IMR-90 (cell line): Measurements from ENCODE around the gene PLBD2. TPM values are rescaled to one million over a fixed set of nuclear protein-coding genes. Genes with fewer than 3 reads are reported as not detected.
A peak's percentile ranks its signal among the peaks of the same experiment; 100 is the strongest.

Source experiments
- ATAC-seq: fragments of 200-7000 bp; cut with Tn5 transposase; 2 replicates; pipeline ENCODE4 v1.9.1; 2020; ENCODE audit warnings: low read depth, mild to moderate bottlenecking, moderate library complexity
- BruUV-seq: library from RNA; stranded (reverse); fragments of 400-500 nt; replicated peaks from 2 replicates; lab custom pipeline; 2021; lab: Mats Ljungman, UMichigan
- CTCF ChIA-PET: fragments of 300-600 bp; formaldehyde crosslinking; extraction: SDS; loops from one replicate; lab custom pipeline; 2021; ENCODE audit warnings: antibody characterized with exemption; lab: Yijun Ruan, JAX
- POLR2A ChIA-PET: fragments of 300-600 bp; sonication (Branson Sonifier 250); formaldehyde crosslinking; loops from one replicate; lab custom pipeline; 2022; ENCODE audit warnings: antibody characterized with exemption; ENCODE audit not compliant: unreplicated experiment; lab: Charles Lee
- DNase-seq: peaks from one replicate; pipeline ENCODE4 v3.0.0; 2013
- H2AFZ ChIP-seq: replicated peaks from 2 replicates; pipeline ENCODE3; 2013; ENCODE audit warnings: low read length, mild to moderate bottlenecking; ENCODE audit not compliant: poor library complexity
- H2AK5ac ChIP-seq: 2 replicates; pipeline ENCODE4 v1.6.1; 2013; ENCODE audit warnings: low read depth, low read length, inconsistent platforms
- H2AK9ac ChIP-seq: replicated peaks from 2 replicates; pipeline ENCODE3; 2013; ENCODE audit warnings: mild to moderate bottlenecking, low read depth, low read length, moderate library complexity; ENCODE audit not compliant: poor library complexity
- H2BK120ac ChIP-seq: 2 replicates; pipeline ENCODE4 v1.6.1; 2013; ENCODE audit warnings: low read depth, low read length, inconsistent platforms
- H2BK15ac ChIP-seq: 3 replicates; pipeline ENCODE4 v1.6.1; 2013; ENCODE audit warnings: low read depth, low read length, inconsistent platforms
- H2BK20ac ChIP-seq: 2 replicates; pipeline ENCODE4 v1.6.1; 2013; ENCODE audit warnings: low read depth, mild to moderate bottlenecking, inconsistent platforms, low read length, moderate library complexity
- H2BK5ac ChIP-seq: 2 replicates; pipeline ENCODE4 v1.6.1; 2013; ENCODE audit warnings: mild to moderate bottlenecking, low read depth, low read length, inconsistent platforms; ENCODE audit not compliant: poor library complexity, severe bottlenecking
- H3K14ac ChIP-seq: replicated peaks from 2 replicates; pipeline ENCODE4 v1.6.1; 2013; ENCODE audit warnings: low read depth, low read length, inconsistent platforms
- H3K18ac ChIP-seq: 2 replicates; pipeline ENCODE4 v1.6.1; 2013; ENCODE audit warnings: low read depth, low read length, control low read depth
- H3K23ac ChIP-seq: 2 replicates; pipeline ENCODE4 v1.6.1; 2013; ENCODE audit warnings: low read depth, low read length, inconsistent platforms
- H3K27ac ChIP-seq: 2 replicates; pipeline ENCODE4 v1.5.1; 2013; ENCODE audit warnings: mild to moderate bottlenecking, control low read depth, low read length; ENCODE audit not compliant: insufficient read depth
- H3K27me3 ChIP-seq: 2 replicates; pipeline ENCODE4 v1.6.1; 2013; ENCODE audit warnings: low read length; ENCODE audit not compliant: control insufficient read depth, insufficient read depth
- H3K36me3 ChIP-seq: 2 replicates; pipeline ENCODE4 v1.6.1; 2013; ENCODE audit warnings: low read length, mixed read lengths; ENCODE audit not compliant: control insufficient read depth, insufficient read depth
- H3K4ac ChIP-seq: 2 replicates; pipeline ENCODE4 v1.6.1; 2013; ENCODE audit warnings: low read depth, low read length, inconsistent platforms
- H3K4me1 ChIP-seq: 2 replicates; pipeline ENCODE4 v1.6.1; 2013; ENCODE audit warnings: low read length, mixed read lengths; ENCODE audit not compliant: control insufficient read depth, insufficient read depth
- H3K4me2 ChIP-seq: 2 replicates; pipeline ENCODE4 v1.6.1; 2013; ENCODE audit warnings: low read depth, mild to moderate bottlenecking, control low read depth, low read length, moderate library complexity
- H3K4me3 ChIP-seq: 2 replicates; pipeline ENCODE4 v1.5.1; 2013; ENCODE audit warnings: low read depth, mild to moderate bottlenecking, control low read depth, low read length, moderate library complexity; ENCODE audit not compliant: insufficient read depth
- H3K56ac ChIP-seq: 2 replicates; pipeline ENCODE4 v1.6.1; 2013; ENCODE audit warnings: low read length, inconsistent platforms; ENCODE audit not compliant: insufficient read depth; ENCODE audit errors: extremely low read depth
- H3K79me1 ChIP-seq, 2 experiments: 2 replicates each; pipeline ENCODE4 v1.6.1; 2013; ENCODE audit warnings: low read length in 2 of 2, inconsistent platforms in 1 of 2, low read depth in 1 of 2
- H3K9ac ChIP-seq: 2 replicates; pipeline ENCODE4 v1.6.1; 2013; ENCODE audit warnings: low read depth, low read length, control low read depth
- H3K9me1 ChIP-seq: 2 replicates; pipeline ENCODE4 v1.6.1; 2013; ENCODE audit warnings: low read length, inconsistent platforms; ENCODE audit not compliant: insufficient read depth
- H3K9me3 ChIP-seq: 2 replicates; pipeline ENCODE4 v1.6.1; 2013; ENCODE audit warnings: low read length; ENCODE audit not compliant: control insufficient read depth, insufficient read depth
- H4K20me1 ChIP-seq: 2 replicates; pipeline ENCODE4 v1.6.1; 2013; ENCODE audit warnings: low read length, inconsistent platforms; ENCODE audit not compliant: insufficient read depth
- H4K5ac ChIP-seq: 2 replicates; pipeline ENCODE4 v1.6.1; 2013; ENCODE audit warnings: mild to moderate bottlenecking, low read depth, low read length, control low read depth
- H4K8ac ChIP-seq, 2 experiments: 2 replicates each; pipeline ENCODE4 v1.6.1; 2013; ENCODE audit warnings: low read depth in 2 of 2, low read length in 2 of 2, control low read depth in 1 of 2, inconsistent platforms in 1 of 2
- H4K91ac ChIP-seq: 2 replicates; pipeline ENCODE4 v1.6.1; 2013; ENCODE audit warnings: low read depth, low read length, inconsistent platforms; ENCODE audit not compliant: insufficient read depth
- BHLHE40 ChIP-seq: fragments of 150-350 bp; IDR thresholded peaks from 2 replicates; pipeline ENCODE4 v1.6.1; 2016; ENCODE audit warnings: mild to moderate bottlenecking, low read depth, low read length
- CHD1 ChIP-seq: IDR thresholded peaks from 2 replicates; pipeline ENCODE4 v1.6.1; 2012; ENCODE audit warnings: low read depth, low read length, improper control_type of control experiment
- FOS ChIP-seq: fragments of 150-350 bp; IDR thresholded peaks from 2 replicates; pipeline ENCODE4 v1.6.1; 2016; ENCODE audit warnings: low read depth, low read length
- MAFK ChIP-seq: IDR thresholded peaks from 2 replicates; pipeline ENCODE4 v1.6.1; 2012; ENCODE audit warnings: low read depth, low read length, improper control_type of control experiment
- MXI1 ChIP-seq: IDR thresholded peaks from 2 replicates; pipeline ENCODE4 v1.6.1; 2012; ENCODE audit warnings: low read depth, mild to moderate bottlenecking, low read length, moderate library complexity, borderline replicate concordance
- NFE2L2 ChIP-seq: fragments of 150-350 bp; IDR thresholded peaks from 2 replicates; pipeline ENCODE4 v1.6.1; 2016; ENCODE audit warnings: low read depth, mild to moderate bottlenecking, low read length
- POLR2A ChIP-seq: IDR thresholded peaks from 2 replicates; pipeline ENCODE4 v1.6.1; 2012; ENCODE audit warnings: mild to moderate bottlenecking, low read depth, low read length
- RAD21 ChIP-seq: IDR thresholded peaks from 2 replicates; pipeline ENCODE4 v1.6.1; 2012; ENCODE audit warnings: low read length, improper control_type of control experiment
- RCOR1 ChIP-seq: IDR thresholded peaks from 2 replicates; pipeline ENCODE4 v1.6.1; 2012; ENCODE audit warnings: mild to moderate bottlenecking, low read length, improper control_type of control experiment; ENCODE audit not compliant: insufficient replicate concordance
- RFX5 ChIP-seq: IDR thresholded peaks from 2 replicates; pipeline ENCODE4 v1.8.0; 2012; ENCODE audit warnings: low read depth, mild to moderate bottlenecking, low read length, moderate library complexity
- SMC3 ChIP-seq: fragments of 150-350 bp; IDR thresholded peaks from 2 replicates; pipeline ENCODE4 v1.6.1; 2016; ENCODE audit warnings: low read depth, mild to moderate bottlenecking, antibody characterized with exemption, low read length, moderate library complexity
- WGBS, 2 experiments: methylation state at CpG; one replicate each; pipeline versions ENCODE4 v1.1.5 to v1.1.7; 2013; ENCODE audit warnings: missing lambda C conversion rate in 2 of 2; ENCODE audit not compliant: insufficient read length in 1 of 2; ENCODE audit errors: extremely low coverage in 2 of 2; 5-methylcytosine and 5-hydroxymethylcytosine counted together
- dilution Hi-C: fragments of 300-500 bp; cut with HindIII; formaldehyde crosslinking; loops from one replicate; pipeline ENCODE4 v1.14.3; 2018; ENCODE audit warnings: low sequenced_read_pairs; ENCODE audit not compliant: unreplicated experiment
- in situ Hi-C: fragments of 300-500 bp; cut with MboI; formaldehyde crosslinking; loops from 3 replicates; pipeline ENCODE4 v1.14.3; 2019; ENCODE audit warnings: low sequenced_read_pairs, inconsistent platforms, mixed read lengths
- intact Hi-C: fragments of 100-400 bp; cut with micrococcal nuclease; formaldehyde crosslinking; loops from 2 replicates; pipeline ENCODE4 v1.10.0; 2022
- polyA plus RNA-seq, 3 experiments: library from polyadenylated mRNA; depleted of rRNA; stranded (reverse); fragments of >200 nt; gene quantifications; 2 replicates each; pipeline ENCODE4 v1.2.3, GENCODE V29; 2012; ENCODE audit warnings: low replicate concordance in 1 of 3
- total RNA-seq: library from RNA; depleted of rRNA; stranded (reverse); fragments of >200 nt; gene quantifications from 2 replicates; pipeline ENCODE4 v1.2.3, GENCODE V29; 2012
- TF ChIP-seq, protein P1 (sequence below): conservative IDR thresholded peaks from 2 replicates; pipeline ENCODE4 v1.5.1; 2012; ENCODE audit warnings: mild to moderate bottlenecking, low read depth, low read length, improper control_type of control experiment
- TF ChIP-seq, protein P2 (sequence below): fragments of 150-350 bp; IDR thresholded peaks from 2 replicates; pipeline ENCODE4 v1.6.1; 2016; ENCODE audit warnings: low read depth, mild to moderate bottlenecking, low read length, moderate library complexity, borderline replicate concordance
- TF ChIP-seq, protein P3 (sequence below): fragments of 150-350 bp; IDR thresholded peaks from 2 replicates; pipeline ENCODE4 v1.6.1; 2017; ENCODE audit warnings: mild to moderate bottlenecking, antibody characterized with exemption, low read length, low read depth

Gene PLBD2
- total and polyA plus RNA-seq, 2 of the 4 experiments (the other 2 are of a cell fraction) = 7.3 to 44.5 TPM

DNA sequence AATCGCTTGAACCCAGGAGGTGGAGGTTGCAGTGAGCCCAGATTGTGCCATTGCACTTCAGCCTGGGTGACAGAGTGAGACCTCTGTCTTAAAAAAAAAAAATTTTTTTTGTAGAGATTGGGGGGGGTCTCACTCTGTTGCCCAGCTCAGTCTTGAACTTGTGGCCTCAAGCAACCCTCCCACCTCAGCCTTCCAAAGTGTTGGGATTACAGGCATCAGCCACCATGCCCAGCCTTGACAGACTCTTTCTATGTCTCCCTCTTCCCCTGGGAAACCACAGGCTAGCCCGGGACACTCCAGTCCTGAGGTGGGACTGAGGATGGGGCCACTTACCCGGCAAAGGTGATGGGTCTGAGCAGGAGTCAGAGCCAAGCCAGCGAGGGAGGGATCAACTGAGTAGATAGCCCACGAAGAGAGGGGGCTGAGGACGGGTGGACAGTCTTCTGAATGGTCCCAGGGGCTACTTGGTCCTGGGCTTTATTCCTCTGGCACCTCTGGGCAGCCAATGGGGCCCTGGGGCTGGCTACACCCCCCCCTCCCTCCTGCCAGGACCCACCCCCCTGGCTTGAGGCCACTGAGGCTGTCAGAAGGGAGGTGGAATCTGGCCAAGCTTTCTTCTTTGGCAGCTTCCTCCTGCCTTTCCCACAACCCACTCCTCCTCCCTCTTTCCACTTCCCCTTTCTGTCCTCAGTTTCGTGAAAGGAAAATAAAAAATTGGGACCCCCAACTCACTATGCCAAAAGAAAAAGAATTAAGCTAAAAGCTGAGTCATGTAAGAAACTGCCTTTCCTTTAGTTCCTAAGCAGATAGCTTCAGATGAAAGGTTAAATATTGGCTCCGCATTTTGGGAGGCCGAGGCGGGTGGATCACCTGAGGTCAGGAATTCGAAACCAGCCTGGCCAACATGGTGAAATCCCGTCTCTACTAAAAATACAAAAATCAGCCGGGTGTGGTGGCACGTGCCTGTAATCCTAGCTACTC is 45.3 kb downstream of the PLBD2 start, which contains the start of gene SDS:
Gene SDS, minus strand, starts transcription at position 453 of the 981 bp plus-strand sequence. CDS start 4,179 bp downstream, outside the sequence.
- no peak within 1 kb of the TSS for H4K5ac ChIP-seq
- in situ Hi-C loops = no loop called here
- no peak within 1 kb of the TSS for H2BK120ac ChIP-seq
- peak; percentile 24 for DNase-seq
- no peak within 1 kb of the TSS for H3K4ac ChIP-seq
- H3K4me2 ChIP-seq = no peak within 1 kb of the TSS
- H3K27me3 ChIP-seq = peaks cover 2% of the 10 kb centered on the region; the same call in 1 of the 2 replicates
- CTCF ChIA-PET = no interaction called here
- no peak within 1 kb of the TSS for H3K56ac ChIP-seq
- no peak within 1 kb of the TSS for H2BK20ac ChIP-seq
- intact Hi-C loops = no loop called here
- BruUV-seq = no TSS peak
- H2BK15ac ChIP-seq = no peak within 1 kb of the TSS
- no peaks in the 10 kb centered on the region for H4K20me1 ChIP-seq
- no peak within 1 kb of the TSS for H3K23ac ChIP-seq
- H3K27ac ChIP-seq = no peak within 1 kb of the TSS
- dilution Hi-C loops = no loop called here
- no peak within 1 kb of the TSS for H3K14ac ChIP-seq
- no peaks in the 10 kb centered on the region for H3K9me1 ChIP-seq
- no peak within 1 kb of the TSS for H4K91ac ChIP-seq
- no peak within 1 kb of the TSS for H3K9ac ChIP-seq
- H2BK5ac ChIP-seq = no peak within 1 kb of the TSS
- POLR2A ChIA-PET = no interaction called here
- no peak within 1 kb of the TSS for H2AK5ac ChIP-seq
- no peaks in the 10 kb centered on the region for H3K9me3 ChIP-seq
- H2AK9ac ChIP-seq = no peak within 1 kb of the TSS
- H3K4me3 ChIP-seq = no peak within 1 kb of the TSS
- H3K18ac ChIP-seq = no peak within 1 kb of the TSS
- H3K36me3 ChIP-seq = no peaks in the 10 kb centered on the region
- H4K8ac ChIP-seq = no peak within 1 kb of the TSS
- 70% methylated on average over 2 of the region's 14 CpGs; no CpG with 5 or more reads in 1 of the 2 experiments for WGBS, 2 experiments
- no peaks in the 10 kb centered on the region for H3K79me1 ChIP-seq
- H2AFZ ChIP-seq = no peak within 1 kb of the TSS
- H3K4me1 ChIP-seq = no peaks in the 10 kb centered on the region
- ATAC-seq = peak; percentile 53
- TF ChIP-seq RCOR1 = no peak
- TF ChIP-seq SMC3 = no peak
- no peak for TF ChIP-seq BHLHE40
- no peak for TF ChIP-seq CHD1
- TF ChIP-seq, protein P1, sequence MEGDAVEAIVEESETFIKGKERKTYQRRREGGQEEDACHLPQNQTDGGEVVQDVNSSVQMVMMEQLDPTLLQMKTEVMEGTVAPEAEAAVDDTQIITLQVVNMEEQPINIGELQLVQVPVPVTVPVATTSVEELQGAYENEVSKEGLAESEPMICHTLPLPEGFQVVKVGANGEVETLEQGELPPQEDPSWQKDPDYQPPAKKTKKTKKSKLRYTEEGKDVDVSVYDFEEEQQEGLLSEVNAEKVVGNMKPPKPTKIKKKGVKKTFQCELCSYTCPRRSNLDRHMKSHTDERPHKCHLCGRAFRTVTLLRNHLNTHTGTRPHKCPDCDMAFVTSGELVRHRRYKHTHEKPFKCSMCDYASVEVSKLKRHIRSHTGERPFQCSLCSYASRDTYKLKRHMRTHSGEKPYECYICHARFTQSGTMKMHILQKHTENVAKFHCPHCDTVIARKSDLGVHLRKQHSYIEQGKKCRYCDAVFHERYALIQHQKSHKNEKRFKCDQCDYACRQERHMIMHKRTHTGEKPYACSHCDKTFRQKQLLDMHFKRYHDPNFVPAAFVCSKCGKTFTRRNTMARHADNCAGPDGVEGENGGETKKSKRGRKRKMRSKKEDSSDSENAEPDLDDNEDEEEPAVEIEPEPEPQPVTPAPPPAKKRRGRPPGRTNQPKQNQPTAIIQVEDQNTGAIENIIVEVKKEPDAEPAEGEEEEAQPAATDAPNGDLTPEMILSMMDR = no peak
- no peak for TF ChIP-seq RFX5
- no peak for TF ChIP-seq FOS
- TF ChIP-seq NFE2L2 = no peak
- TF ChIP-seq, protein P2, sequence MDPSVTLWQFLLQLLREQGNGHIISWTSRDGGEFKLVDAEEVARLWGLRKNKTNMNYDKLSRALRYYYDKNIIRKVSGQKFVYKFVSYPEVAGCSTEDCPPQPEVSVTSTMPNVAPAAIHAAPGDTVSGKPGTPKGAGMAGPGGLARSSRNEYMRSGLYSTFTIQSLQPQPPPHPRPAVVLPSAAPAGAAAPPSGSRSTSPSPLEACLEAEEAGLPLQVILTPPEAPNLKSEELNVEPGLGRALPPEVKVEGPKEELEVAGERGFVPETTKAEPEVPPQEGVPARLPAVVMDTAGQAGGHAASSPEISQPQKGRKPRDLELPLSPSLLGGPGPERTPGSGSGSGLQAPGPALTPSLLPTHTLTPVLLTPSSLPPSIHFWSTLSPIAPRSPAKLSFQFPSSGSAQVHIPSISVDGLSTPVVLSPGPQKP = no peak
- no peak for TF ChIP-seq POLR2A
- TF ChIP-seq, protein P3, sequence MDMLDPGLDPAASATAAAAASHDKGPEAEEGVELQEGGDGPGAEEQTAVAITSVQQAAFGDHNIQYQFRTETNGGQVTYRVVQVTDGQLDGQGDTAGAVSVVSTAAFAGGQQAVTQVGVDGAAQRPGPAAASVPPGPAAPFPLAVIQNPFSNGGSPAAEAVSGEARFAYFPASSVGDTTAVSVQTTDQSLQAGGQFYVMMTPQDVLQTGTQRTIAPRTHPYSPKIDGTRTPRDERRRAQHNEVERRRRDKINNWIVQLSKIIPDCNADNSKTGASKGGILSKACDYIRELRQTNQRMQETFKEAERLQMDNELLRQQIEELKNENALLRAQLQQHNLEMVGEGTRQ = no peak
- TF ChIP-seq RAD21 = no peak
- TF ChIP-seq MXI1 = no peak
- TF ChIP-seq MAFK = no peak
